ENCODE data around the gene STK32B.

GRCh38 chr4:5374592-5374991 is 323.3 kb downstream of the STK32B start:
- no peak for TF ChIP-seq CTCF (IDR thresholded peaks at IDR 0.05)
- no peak for TF ChIP-seq POLR2AphosphoS5 (IDR thresholded peaks at IDR 0.05)

All from upper lobe of left lung (tissue), 4 donors.